Neural cell (in vitro differentiated cells): ENCODE data around the gene LARGE1. TPM values are rescaled to one million over a fixed set of nuclear protein-coding genes. Genes with fewer than 3 reads are reported as not detected.

ENCODE experiments used
- H2AFZ ChIP-seq: fragments of 200-600, 300-800 bp; sonication (generic), shearing (Covaris generic); 2 replicates; pipeline ENCODE4 v1.6.0; 2014; ENCODE audit warnings: low read depth, mild to moderate bottlenecking, antibody characterized with exemption, low read length, moderate library complexity
- H3F3A ChIP-seq: fragments of 200-600 bp; shearing (Covaris generic); 2 replicates; pipeline ENCODE4 v1.6.1; 2016; ENCODE audit warnings: mild to moderate bottlenecking, moderate library complexity, mixed read lengths, antibody characterized with exemption, low read length; ENCODE audit not compliant: insufficient read depth, poor library complexity, severe bottlenecking
- H3K27ac ChIP-seq: fragments of 200-600, 300-800 bp; sonication (generic), shearing (Covaris generic); 2 replicates; pipeline ENCODE4 v1.5.1; 2014; ENCODE audit warnings: mild to moderate bottlenecking, low read length, moderate library complexity
- H3K27me3 ChIP-seq: fragments of 300-800, 200-600 bp; sonication (generic), shearing (Covaris generic); 2 replicates; pipeline ENCODE4 v1.6.0; 2014; ENCODE audit warnings: mild to moderate bottlenecking, low read depth, low read length, moderate library complexity; ENCODE audit not compliant: insufficient read depth
- H3K36me3 ChIP-seq: fragments of 300-800, 200-600 bp; sonication (generic), shearing (Covaris generic); 2 replicates; pipeline ENCODE4 v1.5.1; 2014; ENCODE audit warnings: mild to moderate bottlenecking, antibody characterized with exemption, low read length, moderate library complexity; ENCODE audit not compliant: insufficient read depth
- H3K4me2 ChIP-seq: fragments of 300-800, 200-600 bp; sonication (generic), shearing (Covaris generic); 2 replicates; pipeline ENCODE4 v1.6.0; 2014; ENCODE audit warnings: mild to moderate bottlenecking, low read length
- H3K4me3 ChIP-seq: fragments of 300-800, 200-600 bp; sonication (generic), shearing (Covaris generic); 2 replicates; pipeline ENCODE4 v1.5.1; 2014; ENCODE audit warnings: mild to moderate bottlenecking, low read length, moderate library complexity
- H3K79me2 ChIP-seq: fragments of 200-600 bp; shearing (Covaris generic); replicated peaks from 2 replicates; pipeline ENCODE4 v1.6.0; 2014; ENCODE audit warnings: mild to moderate bottlenecking, low read length, moderate library complexity; ENCODE audit not compliant: insufficient read depth
- H3K9ac ChIP-seq: fragments of 300-800, 200-600 bp; sonication (generic), shearing (Covaris generic); 2 replicates; pipeline ENCODE4 v1.6.1; 2016; ENCODE audit warnings: mild to moderate bottlenecking, low read length, mixed read lengths
- H3K9me2 ChIP-seq: fragments of 200-600 bp; shearing (Covaris generic); 2 replicates; pipeline ENCODE4 v1.6.1; 2016; ENCODE audit warnings: mild to moderate bottlenecking, low read length, mixed read lengths; ENCODE audit not compliant: insufficient read depth
- H3K9me3 ChIP-seq: fragments of 200-600, 300-800 bp; sonication (generic), shearing (Covaris generic); 2 replicates; pipeline ENCODE4 v1.6.1; 2016; ENCODE audit warnings: mild to moderate bottlenecking, mixed run types, low read length, moderate library complexity, mixed read lengths
- H4K20me1 ChIP-seq: fragments of 200-600 bp; shearing (Covaris generic); 2 replicates; pipeline ENCODE4 v1.6.1; 2016; ENCODE audit warnings: mild to moderate bottlenecking, mixed run types; ENCODE audit not compliant: insufficient read depth
- CTCF ChIP-seq: fragments of 450-650 bp; IDR thresholded peaks from 2 replicates; pipeline ENCODE4 v1.5.1; 2014; ENCODE audit warnings: antibody characterized with exemption, mild to moderate bottlenecking, moderate library complexity; ENCODE audit not compliant: poor library complexity, severe bottlenecking
- EP300 ChIP-seq: fragments of 450-650 bp; conservative IDR thresholded peaks from 2 replicates; pipeline ENCODE4 v1.6.1; 2014; ENCODE audit warnings: antibody characterized with exemption, mild to moderate bottlenecking, moderate library complexity; ENCODE audit not compliant: poor library complexity, severe bottlenecking
- EZH2 ChIP-seq: fragments of 200-600, 300-800 bp; shearing (Covaris generic), sonication (generic); IDR thresholded peaks from 2 replicates; pipeline ENCODE4 v1.6.1; 2014; ENCODE audit warnings: antibody characterized with exemption, low read length, borderline replicate concordance, mild to moderate bottlenecking; ENCODE audit not compliant: insufficient read depth, poor library complexity, severe bottlenecking
- MXI1 ChIP-seq: fragments of 450-650 bp; conservative IDR thresholded peaks from 2 replicates; pipeline ENCODE4 v1.6.1; 2014; ENCODE audit warnings: antibody characterized with exemption, mild to moderate bottlenecking; ENCODE audit not compliant: poor library complexity, severe bottlenecking
- POLR2AphosphoS5 ChIP-seq: IDR thresholded peaks from 2 replicates; pipeline ENCODE4 v1.6.1; 2012
- RAD21 ChIP-seq: fragments of 450-650 bp; conservative IDR thresholded peaks from 2 replicates; pipeline ENCODE4 v1.6.1; 2014; ENCODE audit warnings: antibody characterized with exemption, mild to moderate bottlenecking, moderate library complexity
- REST ChIP-seq: IDR thresholded peaks from 2 replicates; pipeline ENCODE4 v1.6.1; 2012; ENCODE audit warnings: borderline replicate concordance
- SMC3 ChIP-seq: fragments of 450-650 bp; conservative IDR thresholded peaks from 2 replicates; pipeline ENCODE4 v1.6.1; 2014; ENCODE audit warnings: antibody characterized with exemption, mild to moderate bottlenecking, moderate library complexity; ENCODE audit not compliant: poor library complexity
- TAF1 ChIP-seq: IDR thresholded peaks from 2 replicates; pipeline ENCODE4 v1.6.1; 2012; ENCODE audit warnings: low read depth
- polyA plus RNA-seq: library from polyadenylated mRNA; depleted of rRNA; stranded (reverse); fragments of >200 nt; gene quantifications from 2 replicates; pipeline ENCODE4 v1.2.3, GENCODE V29; 2014

The LARGE1 gene
- polyA plus RNA-seq, 1 donor from 2014 or later: 27.5 TPM

GRCh38 chr22:33811686-33812085 is 108.6 kb downstream of the LARGE1 start:
- H3K27me3 ChIP-seq: no peaks in the 10 kb centered on the region

GRCh38 chr22:33811208-33811607 is 109.1 kb downstream of the LARGE1 start:
- H3K9ac ChIP-seq: no peak overlapping the region
- H3K79me2 ChIP-seq: no peaks in the 10 kb centered on the region
- no peaks in the 10 kb centered on the region for H3K27me3 ChIP-seq
- no peaks in the 10 kb centered on the region for H4K20me1 ChIP-seq
- no peak for TF ChIP-seq TAF1
- TF ChIP-seq EZH2: no peak
- no peak for TF ChIP-seq SMC3
- TF ChIP-seq MXI1: no peak
- TF ChIP-seq POLR2AphosphoS5: no peak
- TF ChIP-seq RAD21: no peak
- no peak overlapping the region for H3K4me2 ChIP-seq
- no peaks in the 10 kb centered on the region for H3K9me2 ChIP-seq
- H3K9me3 ChIP-seq: no peaks in the 10 kb centered on the region
- H3F3A ChIP-seq: no peaks in the 10 kb centered on the region
- H3K36me3 ChIP-seq: no peaks in the 10 kb centered on the region
- H3K4me3 ChIP-seq: no peak overlapping the region
- H3K27ac ChIP-seq: no peak overlapping the region
- H2AFZ ChIP-seq: no peak overlapping the region

More at GRCh38 chr22:33811686-33812085, 108.6 kb downstream of the LARGE1 start:
- Histone ChIP-seq H2AFZ (no peak overlapping the region), H3K4me3 (no peak overlapping the region), H3K9ac (no peak overlapping the region), H3K79me2 (no peaks in the 10 kb centered on the region), H3K36me3 (no peaks in the 10 kb centered on the region), H3K9me3 (peaks cover 1% of the 10 kb centered on the region), H3K27ac (no peak overlapping the region), H3K9me2 (no peaks in the 10 kb centered on the region), H3F3A (no peaks in the 10 kb centered on the region), H4K20me1 (no peaks in the 10 kb centered on the region), H3K4me2 (no peak overlapping the region)
- TF ChIP-seq TAF1 (no peak), MXI1 (no peak), SMC3 (no peak), EP300 (no peak), POLR2AphosphoS5 (no peak), REST (no peak), RAD21 (no peak), CTCF (no peak), EZH2 (no peak)
